Choroid plexus epithelial cell (primary cell): Measurements from ENCODE around the gene GALNT9.

ENCODE experiments used
- DNase-seq: peaks from one replicate; pipeline ENCODE4 v3.0.0-alpha.2; 2010; ENCODE audit warnings: low read depth
- H3K4me3 ChIP-seq: 2 replicates; pipeline ENCODE4 v1.5.1; 2011; ENCODE audit warnings: low read depth, mild to moderate bottlenecking, control low read depth, low read length, moderate library complexity
- CTCF ChIP-seq: conservative IDR thresholded peaks from 2 replicates; pipeline ENCODE4 v1.5.1; 2011; ENCODE audit warnings: low read depth, mild to moderate bottlenecking, control low read depth, inconsistent platforms, low read length, moderate library complexity

GALNT9 gene

GRCh38 chr12:132166093-132166492, 163.3 kb downstream of the GALNT9 start:
- no peak overlapping the region for H3K4me3 ChIP-seq
- no peak for DNase-seq
- no peak for TF ChIP-seq CTCF

DNA sequence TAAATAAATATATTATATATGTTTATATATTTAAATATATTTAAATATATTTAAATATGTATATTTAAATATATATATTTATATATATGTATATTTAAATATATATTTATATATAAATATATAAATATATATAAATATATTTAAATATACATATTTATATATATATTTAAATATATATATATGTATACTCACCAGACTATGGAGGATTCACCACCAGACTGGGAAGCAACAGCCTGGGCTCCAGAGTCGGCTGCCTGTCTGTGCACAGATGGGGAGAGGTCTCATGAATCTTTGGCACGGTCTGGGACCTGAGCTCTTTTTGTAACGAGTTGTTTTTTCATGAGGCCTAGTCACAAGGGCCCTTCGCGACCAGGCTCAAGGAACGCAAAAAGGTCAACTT, 163.8 kb downstream of the GALNT9 start:
- no peak for TF ChIP-seq CTCF
- DNase-seq, result no peak
- H3K4me3 ChIP-seq, result no peak overlapping the region

DNA sequence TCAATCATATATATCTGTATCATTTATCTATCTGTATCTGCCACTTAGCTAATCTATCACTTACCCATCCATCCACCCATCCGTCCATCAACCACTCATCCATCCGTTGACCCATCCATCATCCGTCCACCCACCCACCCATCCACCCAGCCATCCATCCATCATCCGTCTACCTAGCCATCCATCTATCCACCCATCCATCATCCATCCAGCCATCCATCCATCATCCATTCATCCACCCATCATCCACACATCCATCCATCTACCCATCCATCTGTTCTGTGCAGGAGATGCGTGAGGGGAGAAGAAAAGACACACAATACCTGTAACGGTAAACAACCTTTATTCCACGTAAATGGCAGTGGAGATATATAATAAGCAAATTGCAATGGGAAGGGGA, 165.0 kb downstream of the GALNT9 start:
- H3K4me3 ChIP-seq, result no peak overlapping the region
- no peak for TF ChIP-seq CTCF
- DNase-seq, result no peak

DNA sequence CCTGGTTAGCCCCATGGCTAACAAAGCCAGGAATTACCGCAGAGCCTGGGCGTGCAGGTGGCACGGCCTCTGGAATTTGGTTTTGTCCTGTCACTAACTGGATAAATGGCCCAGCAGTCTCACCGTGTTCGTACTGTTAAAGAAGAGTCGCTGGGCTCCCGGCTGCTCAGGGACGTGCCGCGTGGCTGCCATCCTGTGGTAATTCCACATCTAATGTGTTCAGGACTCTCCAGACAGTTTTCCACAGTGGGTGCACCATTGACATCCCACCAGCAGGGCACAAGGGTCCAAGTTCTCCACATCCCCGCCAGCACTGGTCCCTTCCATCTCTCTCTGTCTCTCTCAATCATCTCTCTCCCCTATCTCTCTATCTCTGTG, 165.5 kb downstream of the GALNT9 start:
- H3K4me3 ChIP-seq, result no peak overlapping the region
- peak; percentile 28 for TF ChIP-seq CTCF

DNA sequence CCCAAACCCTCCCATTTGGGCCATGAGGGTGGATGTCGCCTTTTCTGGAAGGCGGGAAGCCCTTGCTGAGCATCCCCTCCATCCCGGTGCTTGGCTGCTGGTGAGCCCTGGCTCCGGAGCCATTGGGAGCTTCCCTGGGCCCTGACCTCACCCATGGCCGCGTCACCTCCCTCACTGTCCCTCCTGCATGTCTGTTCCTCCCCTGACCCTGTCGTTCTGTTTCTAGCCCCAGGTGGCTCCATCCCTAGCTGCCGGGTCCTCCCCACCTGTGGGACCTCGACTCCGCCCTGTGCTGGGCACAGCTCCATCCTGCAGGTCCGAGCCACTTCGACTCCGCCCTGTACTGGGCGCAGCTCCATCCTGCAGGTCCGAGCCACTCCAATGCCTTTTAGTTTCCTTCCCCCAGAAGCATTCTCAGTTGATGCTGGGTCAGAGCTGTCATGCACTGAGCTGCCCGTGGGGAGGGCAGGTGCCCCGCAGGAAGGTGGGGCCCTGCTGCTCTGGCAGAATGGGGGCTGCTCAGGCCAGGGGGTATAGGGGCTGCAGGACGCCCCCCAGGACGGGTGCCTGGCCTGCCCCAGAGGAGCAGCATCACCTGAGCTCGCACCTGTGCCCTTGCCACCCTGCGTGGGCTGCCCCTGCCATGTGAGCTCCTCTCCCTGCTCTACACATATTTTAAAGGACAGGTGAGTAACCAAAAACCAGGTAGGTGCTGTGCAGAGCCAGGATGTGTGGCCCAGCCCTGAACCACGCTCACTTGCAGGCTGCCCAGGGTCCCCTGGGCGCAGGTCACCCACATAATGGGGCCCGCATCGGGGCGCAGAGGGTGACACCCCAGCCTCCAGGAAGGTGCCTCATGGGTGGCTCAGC, 166.1 kb downstream of the GALNT9 start:
- no peak for DNase-seq
- H3K4me3 ChIP-seq, result no peak overlapping the region
- TF ChIP-seq CTCF, result no peak

More for the DNA sequence above, 165.5 kb downstream of the GALNT9 start:
- no peak for DNase-seq

- no peak for TF ChIP-seq CTCF
- H3K4me3 ChIP-seq, result peak overlapping the region; percentile 28
- DNase-seq, result peak; percentile 86
Observed at GRCh38 chr12:132162508-132163031, 166.8 kb downstream of the GALNT9 start.
